Iris pigment epithelial cell (primary cell): Measurements from ENCODE around the gene TNFSF4.
"Not testable (repeated sequence)": the region's sequence is repeated elsewhere in the genome, so short reads cannot be mapped to it uniquely, and the experiment has no call there.

Source experiments
- DNase-seq: peaks from one replicate; pipeline ENCODE4 v3.0.0-alpha.2; 2011; ENCODE audit warnings: low read depth

The TNFSF4 gene, protein sequence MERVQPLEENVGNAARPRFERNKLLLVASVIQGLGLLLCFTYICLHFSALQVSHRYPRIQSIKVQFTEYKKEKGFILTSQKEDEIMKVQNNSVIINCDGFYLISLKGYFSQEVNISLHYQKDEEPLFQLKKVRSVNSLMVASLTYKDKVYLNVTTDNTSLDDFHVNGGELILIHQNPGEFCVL

DNA sequence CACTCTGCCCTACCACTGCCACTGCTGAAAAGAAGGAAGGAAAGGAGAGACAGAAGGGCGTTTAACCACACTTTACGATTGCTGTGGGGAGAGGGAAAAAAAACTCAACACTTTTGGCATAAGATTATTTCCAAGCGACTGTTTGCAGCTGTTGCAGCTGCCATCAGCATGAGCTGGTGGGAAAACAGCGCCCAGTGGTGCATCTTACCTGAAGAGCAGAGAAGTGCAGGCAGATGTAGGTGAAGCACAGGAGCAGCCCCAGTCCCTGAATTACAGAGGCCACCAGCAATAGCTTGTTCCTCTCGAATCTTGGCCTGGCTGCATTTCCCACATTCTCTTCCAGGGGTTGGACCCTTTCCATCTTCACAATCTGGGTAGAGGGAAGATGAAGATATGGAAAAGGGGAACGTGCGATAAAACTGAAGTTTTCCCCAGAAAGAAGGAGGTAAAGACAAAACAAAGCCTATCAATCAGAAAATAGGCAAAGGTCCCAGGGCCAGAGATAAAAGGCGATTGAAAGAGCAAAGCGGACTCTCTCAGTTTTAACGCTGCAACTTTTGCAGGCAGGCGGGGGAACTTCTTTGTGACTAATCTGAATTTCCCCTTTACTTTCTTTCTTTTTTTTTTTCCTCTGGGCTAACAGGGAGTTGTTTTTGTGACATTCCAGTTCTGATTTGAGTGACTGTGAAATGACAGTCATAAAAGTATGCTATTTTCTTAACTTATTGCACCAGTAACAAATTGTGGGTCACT, at the start of gene TNFSF4:
TNFSF4 (minus strand) TSS at position 516 of the 753 bp plus-strand sequence; CDS start at position 361, 155 bp downstream.
- no peak for DNase-seq

DNA sequence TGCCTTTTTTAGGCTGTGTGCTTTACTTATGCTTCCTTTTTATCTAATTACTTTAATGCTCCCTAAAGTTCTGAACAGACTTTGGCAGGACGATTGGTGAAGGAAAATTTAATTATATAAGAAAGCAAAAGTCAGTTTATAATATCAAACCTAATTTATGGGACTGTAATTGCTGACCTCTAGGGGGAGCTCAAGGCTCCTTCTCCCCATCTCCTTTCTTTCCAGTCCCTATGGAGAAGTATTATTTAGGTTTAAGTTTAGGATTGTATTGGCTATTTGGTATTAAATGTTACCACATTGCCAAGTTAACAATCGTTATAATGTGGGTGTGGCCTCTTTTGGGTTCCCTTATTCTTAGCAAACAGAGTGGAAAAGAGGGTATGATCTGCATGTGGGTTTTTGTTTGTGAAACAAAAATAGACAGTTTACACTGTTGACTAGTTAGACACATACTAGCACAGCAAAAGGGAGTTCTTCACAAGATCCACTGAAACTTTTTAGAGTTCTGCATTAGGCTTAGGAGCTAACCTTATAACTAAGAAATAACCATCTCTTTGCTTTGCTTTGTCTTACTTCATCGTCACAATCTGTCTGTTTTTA, 48.2 kb upstream of the TNFSF4 start:
- DNase-seq = peak; percentile 60

DNA sequence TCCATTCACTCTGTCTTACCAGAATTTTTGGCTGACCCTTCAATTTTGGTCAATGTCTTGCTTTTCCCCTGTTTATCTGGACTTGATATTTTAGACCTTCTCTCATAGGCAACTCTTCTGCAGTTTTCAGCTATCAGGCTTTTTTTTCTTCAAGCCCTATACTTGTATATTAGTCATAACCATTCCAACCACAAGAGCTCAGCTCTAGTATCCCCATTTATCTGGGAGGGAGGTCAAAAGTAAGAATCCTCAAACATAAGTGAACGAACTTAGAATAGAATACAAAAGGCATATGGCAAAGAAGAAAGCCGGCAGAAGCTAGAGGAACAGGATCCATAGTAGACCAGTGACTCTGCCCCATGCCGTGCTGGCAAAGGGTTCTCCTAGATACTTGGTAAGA, 45.9 kb upstream of the TNFSF4 start:
- peak; percentile 67 for DNase-seq

DNA sequence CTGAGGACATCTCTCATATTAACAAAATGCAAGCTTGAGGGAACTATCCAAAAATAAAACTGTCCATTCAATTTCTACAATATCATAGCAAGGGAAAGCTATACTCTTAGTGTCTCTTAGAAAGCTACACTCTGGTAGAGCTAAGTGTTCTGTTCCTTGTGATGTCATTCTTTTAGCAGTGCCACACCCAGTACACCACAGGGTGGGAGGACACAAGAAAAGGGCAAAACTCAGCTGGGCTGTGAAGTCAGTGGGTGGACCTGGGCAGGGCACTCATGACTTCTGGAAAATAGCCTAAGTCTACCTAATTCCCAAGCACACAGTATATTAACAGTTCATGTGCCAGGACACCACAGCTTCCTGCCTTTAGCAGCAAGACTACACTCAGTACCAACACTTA, 42.2 kb upstream of the TNFSF4 start:
- no peak for DNase-seq

DNA sequence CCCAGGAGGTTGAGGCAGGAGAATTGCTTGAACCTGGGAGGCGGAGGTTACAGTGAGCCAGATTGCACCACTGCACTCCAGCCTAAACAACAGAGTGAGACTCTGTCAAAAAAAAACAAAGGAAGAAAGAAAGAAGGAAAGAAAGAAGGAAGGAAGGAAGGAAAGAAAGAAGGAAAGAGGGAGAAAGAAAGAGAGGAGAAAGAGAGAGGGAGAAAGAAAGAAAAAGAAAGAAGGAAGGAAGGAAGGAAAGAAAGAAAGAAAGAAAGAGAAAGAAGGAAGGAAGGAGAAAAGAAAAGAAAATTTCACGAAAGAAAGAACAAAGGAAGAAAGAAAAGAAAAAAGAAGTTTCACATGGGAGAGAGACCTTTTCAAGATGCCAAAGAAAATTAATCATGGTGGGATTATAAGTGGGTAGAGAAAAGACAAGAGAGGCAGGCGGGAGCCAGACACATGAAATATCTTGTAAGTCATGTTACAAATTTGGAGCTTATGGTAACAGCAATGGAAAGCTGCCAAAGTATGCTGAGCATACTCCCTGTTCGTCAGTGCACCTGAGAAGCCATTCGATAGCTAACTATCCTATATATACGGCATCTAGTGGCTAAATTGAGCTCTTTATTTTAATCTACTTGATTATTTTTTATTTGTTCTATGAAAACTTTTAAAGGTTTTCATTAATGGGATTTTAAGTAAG, 41.3 kb upstream of the TNFSF4 start:
- DNase-seq = no peak

DNA sequence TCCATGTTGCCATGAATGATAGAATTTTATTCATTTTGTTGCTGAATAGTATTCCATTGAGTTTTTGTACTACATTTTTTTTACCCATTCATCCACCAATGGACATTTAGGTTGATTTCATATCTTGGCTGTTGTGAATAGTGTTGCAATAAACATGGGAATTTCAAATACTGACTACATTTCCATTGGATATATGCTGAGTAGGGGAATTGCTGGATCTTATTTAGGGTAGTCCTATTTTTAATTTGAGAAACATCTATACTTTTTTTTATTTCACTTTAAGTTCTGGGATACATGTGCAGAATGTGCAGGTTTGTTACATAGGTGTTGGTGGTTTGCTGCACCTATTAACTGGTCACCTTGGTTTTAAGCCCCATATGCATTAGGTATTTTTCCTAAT, 38.8 kb upstream of the TNFSF4 start:
- DNase-seq = no peak

DNA sequence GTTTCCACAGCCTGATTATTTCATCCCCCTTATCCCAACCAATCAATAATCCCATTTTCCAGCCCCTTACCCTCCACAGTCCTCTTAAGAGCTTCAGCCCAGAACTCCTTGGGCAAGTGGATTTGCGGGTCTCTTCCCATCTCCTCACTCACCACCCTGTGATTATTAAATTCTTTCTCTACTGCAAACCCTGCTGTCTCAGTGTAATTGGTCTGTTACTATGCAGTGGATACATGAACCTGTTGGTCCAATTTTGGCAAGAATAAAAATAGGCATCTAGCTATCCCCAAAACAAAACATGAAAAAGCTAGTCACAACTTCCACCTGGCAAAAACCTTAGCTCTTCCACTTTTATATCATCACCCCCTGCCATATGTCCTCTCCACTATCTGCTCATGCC, 36.2 kb upstream of the TNFSF4 start:
- no peak for DNase-seq

DNA sequence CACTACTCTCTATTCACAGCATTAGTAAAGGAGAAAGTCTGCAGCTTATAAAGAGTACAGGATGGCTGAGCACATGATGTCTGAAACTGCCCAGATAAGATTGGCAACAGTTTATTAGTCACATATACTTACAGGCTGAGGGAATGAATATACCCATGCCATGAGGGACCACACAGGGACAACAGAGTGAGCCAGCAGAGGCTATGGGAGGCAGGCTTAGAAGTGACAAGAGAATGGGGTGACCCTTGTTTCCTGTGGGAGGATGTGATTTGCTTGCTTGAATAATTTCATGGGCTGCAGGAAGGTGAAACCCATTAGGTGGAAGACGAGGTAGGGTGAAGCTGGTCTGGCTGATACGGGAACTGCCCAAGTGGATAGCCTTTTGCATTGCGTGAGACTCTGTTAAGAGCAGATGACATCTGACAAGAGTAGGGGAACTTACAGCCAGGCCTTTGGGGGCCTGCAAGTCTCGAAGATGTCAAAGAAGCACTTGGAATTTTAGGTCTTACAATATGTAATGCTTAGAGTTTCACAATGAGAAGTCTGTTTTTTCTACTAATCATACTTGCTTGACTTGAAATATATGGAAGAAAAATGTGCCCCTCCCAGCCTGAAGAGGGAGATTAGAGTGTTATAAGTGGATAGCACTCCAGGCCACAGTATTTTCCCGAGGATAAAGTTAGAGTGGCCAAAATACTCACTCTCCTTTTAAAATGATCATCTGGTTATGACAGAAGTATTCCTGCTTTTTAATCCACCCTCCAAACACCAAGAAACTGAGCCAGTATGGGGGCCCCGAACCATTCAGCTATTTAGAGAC, 34.6 kb upstream of the TNFSF4 start:
- no peak for DNase-seq

DNA sequence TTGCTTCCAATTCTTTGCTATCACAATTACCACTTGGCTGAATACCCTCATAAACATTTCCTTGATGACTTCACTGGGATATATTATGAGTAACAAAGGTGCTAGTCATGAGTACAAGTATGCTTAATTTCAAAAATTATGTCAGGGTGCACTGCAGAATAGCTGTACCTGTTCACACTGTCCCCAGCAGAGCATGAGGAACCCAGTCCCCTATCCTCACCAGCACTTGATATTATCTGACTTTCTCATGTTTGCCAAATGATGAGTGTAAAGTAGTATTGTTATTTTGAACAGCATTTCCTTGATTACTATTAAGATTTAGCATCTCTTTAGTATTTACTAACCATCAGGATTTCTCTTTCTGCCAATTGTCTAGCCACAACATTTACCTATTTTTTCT, 33.5 kb upstream of the TNFSF4 start:
- no peak for DNase-seq

DNA sequence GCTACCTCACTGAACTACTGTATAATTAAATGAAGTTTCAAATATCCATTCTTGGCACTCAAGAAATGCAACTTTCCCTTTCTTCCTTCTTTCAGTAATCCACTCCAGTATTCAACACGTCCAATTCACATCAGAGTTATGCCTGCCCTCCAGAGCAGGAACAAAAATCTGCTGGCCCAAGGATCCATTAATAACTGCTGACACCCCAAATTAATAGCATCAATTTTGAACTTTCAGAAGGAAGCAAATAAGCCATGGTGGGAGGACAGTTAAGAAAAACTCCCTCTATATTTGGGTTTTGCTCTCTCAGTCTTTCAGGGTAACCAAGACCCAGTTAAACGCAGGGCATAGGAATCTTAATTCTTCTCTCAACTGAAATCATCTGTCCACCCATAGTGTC, 31.9 kb upstream of the TNFSF4 start:
- no peak for DNase-seq

DNA sequence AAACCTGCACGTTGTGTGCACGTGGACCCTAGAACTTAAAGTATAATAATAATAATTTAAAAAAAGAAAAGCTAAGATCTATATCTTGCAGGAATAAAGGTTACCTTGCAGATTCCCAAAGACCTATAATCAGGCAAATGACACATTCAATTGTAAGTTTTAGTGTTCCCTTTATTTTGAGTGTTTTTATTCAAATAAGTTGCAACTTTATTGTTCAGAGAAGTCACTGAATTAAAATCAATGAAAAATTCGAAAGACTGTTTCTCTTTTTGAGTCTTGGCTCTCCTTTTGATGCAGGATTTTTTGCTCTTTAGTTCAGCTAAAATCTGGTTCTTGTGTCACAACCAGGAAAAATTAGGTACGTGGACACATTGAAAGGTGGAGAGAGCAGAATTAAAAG, 27.8 kb upstream of the TNFSF4 start:
- no peak for DNase-seq

DNA sequence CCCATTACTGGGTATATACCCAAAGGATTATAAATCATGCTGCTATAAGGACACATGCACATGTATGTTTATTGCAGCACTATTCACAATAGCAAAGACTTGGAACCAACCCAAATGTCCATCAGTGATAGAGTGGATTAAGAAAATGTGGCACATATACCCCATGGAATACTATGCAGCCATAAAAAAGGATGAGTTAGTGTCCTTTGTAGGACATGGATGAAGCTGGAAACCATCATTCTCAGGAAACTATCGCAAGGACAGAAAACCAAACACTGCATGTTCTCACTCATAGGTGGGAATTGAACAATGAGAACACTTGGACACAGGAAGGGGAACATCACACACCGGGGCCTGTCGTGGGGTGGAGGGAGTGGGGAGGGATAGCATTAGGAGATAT, 27.3 kb upstream of the TNFSF4 start:
- DNase-seq = not testable (repeated sequence)

DNA sequence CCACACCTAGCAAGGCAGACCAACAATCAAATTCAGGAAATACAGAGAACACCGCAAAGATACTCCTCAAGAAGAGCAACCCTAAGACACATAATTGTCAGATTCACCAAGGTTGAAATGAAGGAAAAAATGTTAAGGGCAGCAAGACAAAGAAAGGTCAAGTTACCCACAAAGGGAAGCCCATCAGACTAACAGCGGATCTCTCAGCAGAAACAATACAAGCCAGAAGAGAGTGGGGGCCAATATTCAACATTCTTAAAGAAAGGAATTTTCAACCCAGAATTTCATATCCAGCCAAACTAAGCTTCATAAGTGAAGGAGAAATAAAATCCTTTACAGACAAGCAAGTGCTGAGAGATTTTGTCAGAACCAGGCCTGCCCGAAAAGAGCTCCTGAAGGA, 21.9 kb upstream of the TNFSF4 start:
- DNase-seq = not testable (repeated sequence)

DNA sequence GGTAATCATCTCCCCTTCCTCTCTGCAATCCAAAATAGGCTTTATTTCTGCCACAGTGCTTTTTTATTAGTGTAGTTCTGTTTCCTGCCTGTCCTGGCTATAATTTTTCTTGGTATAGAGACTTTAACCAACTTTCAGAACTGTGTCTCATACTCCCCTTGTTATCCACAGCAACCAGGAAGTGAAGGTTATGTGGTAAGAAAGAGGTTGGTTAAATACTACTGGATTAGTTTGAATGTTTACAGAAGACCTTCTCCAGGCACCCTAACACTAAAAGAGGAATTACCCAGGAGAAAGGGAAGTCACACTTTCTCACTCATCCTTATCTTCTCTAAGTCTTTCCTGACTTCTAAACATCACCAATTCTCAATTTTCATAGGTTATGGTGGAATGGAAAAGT, 17.8 kb upstream of the TNFSF4 start:
- DNase-seq = no peak

DNA sequence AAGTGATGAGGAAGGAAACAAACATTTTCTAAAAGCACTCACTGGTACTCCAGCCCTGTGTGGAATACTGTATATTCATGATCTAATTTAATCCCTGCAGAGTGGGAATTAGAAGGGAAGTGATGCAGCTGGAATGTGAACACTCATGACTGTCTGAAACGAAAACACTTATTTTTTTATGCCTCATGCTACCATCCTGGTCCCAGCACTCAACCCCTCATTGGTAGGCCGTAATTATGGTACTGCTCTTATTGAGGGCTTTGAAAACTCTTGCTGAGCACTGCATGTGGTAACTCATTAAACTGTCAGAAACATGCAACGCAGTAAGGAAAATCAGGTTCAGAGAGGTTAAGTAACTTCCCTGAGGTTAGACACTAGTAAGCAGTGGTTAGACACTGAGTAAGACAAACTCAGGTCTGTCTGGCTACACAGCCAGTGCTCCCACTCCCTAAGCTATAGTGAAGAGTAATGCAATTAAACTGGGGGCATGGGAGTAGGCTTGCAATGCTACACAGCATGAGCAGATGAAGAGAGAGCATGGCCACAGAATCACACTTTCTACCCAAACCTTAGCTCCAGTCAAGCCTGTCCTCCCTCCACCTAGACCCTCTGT, 17.3 kb upstream of the TNFSF4 start:
- no peak for DNase-seq

DNA sequence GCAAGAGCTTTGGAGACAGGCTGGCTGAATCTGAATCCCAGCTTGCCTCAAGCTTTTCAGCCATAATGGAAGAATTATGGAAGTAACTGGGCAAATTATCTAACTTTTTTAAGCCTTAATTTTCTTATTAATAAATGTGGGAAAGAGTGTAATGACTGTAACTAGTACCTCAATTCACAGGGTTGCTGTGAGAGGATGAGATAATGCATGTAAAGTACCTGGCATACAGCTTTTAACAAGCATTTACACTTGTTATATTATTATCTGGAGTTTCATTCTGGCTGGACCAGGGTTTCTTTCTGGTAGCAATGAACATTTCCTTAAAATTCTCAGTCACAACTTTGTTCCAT, 15.9 kb upstream of the TNFSF4 start:
- no peak for DNase-seq

DNA sequence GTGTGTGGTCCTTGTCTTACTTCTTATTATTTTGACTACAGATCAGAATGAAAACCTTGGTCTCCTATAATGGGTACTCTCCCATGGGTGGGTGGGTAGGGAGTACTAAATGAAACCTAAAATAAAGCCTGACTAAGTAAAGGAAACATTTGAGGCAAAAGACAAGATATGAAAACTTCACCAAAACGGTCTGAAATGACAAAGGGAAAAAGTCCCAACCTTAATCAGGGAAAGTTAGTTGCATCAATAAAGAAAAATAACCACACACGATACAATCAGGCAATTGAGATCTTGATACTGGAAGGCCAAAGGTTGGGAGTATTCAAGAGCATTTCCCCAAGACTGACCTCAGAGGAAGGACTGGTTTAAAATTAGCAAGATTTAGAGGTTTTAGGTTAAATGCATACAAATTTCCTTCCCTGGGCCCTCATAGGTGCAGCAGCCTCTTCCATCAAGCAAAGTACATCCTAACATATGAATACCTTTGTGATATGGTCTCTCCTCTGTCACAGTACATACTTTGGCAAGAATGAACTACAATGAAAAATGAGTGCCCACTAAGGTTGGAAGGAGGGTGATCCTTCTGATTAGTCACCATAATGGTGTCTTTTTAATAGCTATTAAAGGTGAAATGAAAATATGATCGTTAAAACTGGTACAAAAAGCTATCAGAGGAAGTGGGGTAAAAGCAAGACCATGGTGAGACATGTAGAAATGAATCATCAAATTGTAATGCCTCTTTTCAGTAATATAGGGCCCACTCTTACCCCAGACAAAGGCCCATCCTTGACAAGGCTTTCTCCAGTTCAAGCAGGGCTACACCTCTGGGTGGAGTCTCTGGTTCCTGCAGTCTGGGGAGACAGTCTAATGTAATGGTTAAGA, 15.3 kb upstream of the TNFSF4 start:
- no peak for DNase-seq

DNA sequence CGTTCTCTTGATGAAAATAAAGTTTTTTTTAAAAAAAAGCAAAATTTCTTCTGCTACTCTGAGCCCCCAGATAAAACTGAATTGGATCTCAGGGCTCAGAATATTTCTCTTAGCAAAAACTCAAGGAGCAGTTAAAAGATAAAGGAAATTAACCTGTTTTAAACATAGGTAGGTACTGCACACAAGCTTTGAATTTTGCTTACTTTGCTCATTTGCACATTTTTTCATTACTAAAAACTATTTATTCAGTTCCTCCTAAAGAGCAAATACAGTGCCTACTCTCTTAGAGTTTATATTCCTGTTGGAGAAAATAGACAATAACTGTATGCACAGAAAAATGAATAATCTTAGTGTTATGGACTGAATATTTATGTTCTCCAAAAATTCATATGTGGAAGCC, 13.0 kb upstream of the TNFSF4 start:
- no peak for DNase-seq

DNA sequence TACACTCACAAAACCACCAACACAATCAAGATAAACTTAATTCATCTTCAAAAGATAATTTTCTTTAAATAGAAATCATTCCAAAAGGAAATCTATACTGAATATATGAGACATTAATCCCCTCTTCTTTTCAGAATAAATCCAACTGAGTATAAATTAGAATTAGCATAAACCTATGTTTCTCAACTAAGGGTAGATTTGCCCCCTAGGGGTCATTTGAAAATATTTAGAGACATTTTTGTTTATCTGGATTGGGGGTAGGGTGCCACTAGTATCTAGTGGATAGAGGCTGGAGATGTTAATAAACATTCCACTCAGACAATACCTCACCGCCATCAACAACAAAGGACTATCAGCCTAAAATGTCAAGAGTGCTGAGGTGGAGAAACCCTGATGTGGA, 6.5 kb upstream of the TNFSF4 start:
- no peak for DNase-seq

DNA sequence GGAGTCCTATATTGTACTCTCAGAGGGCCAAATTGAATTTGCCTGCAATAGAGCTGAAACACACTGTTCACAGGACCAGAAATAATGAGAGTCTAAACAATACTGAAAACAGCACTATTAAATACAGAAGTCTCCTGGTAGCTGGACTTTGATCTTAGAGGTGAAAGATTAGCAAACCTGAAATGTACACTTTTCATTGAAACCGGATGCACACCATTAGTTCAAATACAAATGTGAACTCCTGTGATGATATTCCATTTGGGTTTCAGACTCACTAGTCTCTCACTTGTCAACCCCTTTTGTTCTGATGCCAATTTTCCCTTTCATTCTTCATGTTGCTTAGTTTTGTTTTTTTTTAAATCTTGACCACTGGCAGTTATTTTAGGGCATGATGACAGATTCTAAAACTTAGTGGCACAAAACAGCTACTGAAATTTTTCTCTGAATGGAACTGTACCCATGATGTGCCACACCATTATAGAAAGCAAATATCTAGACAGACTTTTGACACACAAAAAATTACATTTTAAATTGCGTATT, 5.9 kb upstream of the TNFSF4 start:
- no peak for DNase-seq
